Psoas muscle (tissue), 8 donors: ENCODE measurements around the gene ZNF236. TPM values are rescaled to one million over a fixed set of nuclear protein-coding genes. Genes with fewer than 3 reads are reported as not detected.
A peak's percentile ranks its signal among the peaks of the same experiment; 100 is the strongest.

Experiments used
- ATAC-seq, 4 donors: fragments of 200-7000 bp; cut with Tn5 transposase; one replicate each; pipeline ENCODE4 v1.9.1; 2020; ENCODE audit warnings: moderate library complexity in 3 of 4, mild to moderate bottlenecking in 2 of 4
- DNase-seq, 2 donors: peaks; one replicate each; pipeline ENCODE4 v3.0.0-alpha.2; 2020
- H3K27ac ChIP-seq: fragments of 200-600 bp; one replicate; pipeline ENCODE4 v1.8.0; 2022
- H3K27me3 ChIP-seq, 3 donors: fragments of 200-600 bp in 1 of 3; one replicate each; pipeline versions ENCODE4 v1.6.1 to v1.8.0; 2013 to 2022; ENCODE audit warnings: low read length in 2 of 3, mild to moderate bottlenecking in 2 of 3, moderate library complexity in 1 of 3; ENCODE audit not compliant: insufficient read depth in 3 of 3
- H3K36me3 ChIP-seq, 2 donors: fragments of 200-600 bp in 1 of 2; one replicate each; pipeline versions ENCODE4 v1.6.1 to v1.8.0; 2013 to 2022; ENCODE audit warnings: low read depth in 1 of 2, mild to moderate bottlenecking in 1 of 2, moderate library complexity in 1 of 2; ENCODE audit not compliant: insufficient read depth in 1 of 2
- H3K4me1 ChIP-seq: fragments of 200-600 bp; one replicate; pipeline ENCODE4 v1.8.0; 2022
- H3K4me3 ChIP-seq: fragments of 200-600 bp; one replicate; pipeline ENCODE4 v1.8.0; 2022; ENCODE audit warnings: mild to moderate bottlenecking
- H3K9me3 ChIP-seq: fragments of 200-600 bp; one replicate; pipeline ENCODE4 v1.8.0; 2022
- CTCF ChIP-seq: fragments of 200-600 bp; IDR thresholded peaks from one replicate; pipeline ENCODE4 v1.8.0; 2022; ENCODE audit warnings: antibody characterized with exemption
- WGBS, 3 donors: extraction: QIAGEN DNeasy Blood & Tissue Kit; methylation state at CpG; one replicate each; pipeline versions ENCODE4 v1.1.6 to v1.1.7; 2013; 5-methylcytosine and 5-hydroxymethylcytosine counted together
- intact Hi-C, 2 donors: fragments of 100-400 bp; cut with DNase I; formaldehyde crosslinking; loops; one replicate each; pipeline versions ENCODE4 v1.11.0 to v1.14.2; 2022
- polyA plus RNA-seq, 3 donors: library from polyadenylated mRNA; stranded (reverse); fragments of 200-250 nt; gene quantifications; one replicate each; pipeline ENCODE4 v1.2.3, GENCODE V29; 2013
- total RNA-seq, 4 donors: library from RNA; stranded (reverse); fragmentation: NEBNext Ultra II Directional in 2 of 4; extraction: Animal tissue kit (Norgen Biotek cat#: 25700) in 2 of 4; gene quantifications; one replicate each; pipeline versions ENCODE4 v1.2.1 to v1.2.4, GENCODE V29; 2021 to 2023
- donor health status: healthy with polysubstance abuse.
- donor health status: DM: no; HTN: no; CAD: no; lungs with moderate emphysema.
- donor health status: Bipolar disorder and iron deficiency.
- donor health status: healthy.
- donor health status: DM: yes; HTN: yes; CAD: no.
- donor health status: DM: no; HTN: no; CAD: no.
- donor health status: DM: no; HTN: no; CAD: no.
- donor health status: DM: yes; HTN: yes; CAD: no.

The ZNF236 gene
- total and polyA plus RNA-seq, 7 donors: 0.76 to 9.4 (median 7.5) TPM

- ATAC-seq (no peak), DNase-seq (no peak)
- peak; percentile 9 for TF ChIP-seq CTCF
- H3K27ac ChIP-seq: no peak overlapping the region
- no peaks in the 10 kb centered on the region for H3K27me3 ChIP-seq
- 73 to 82% (median 79%) methylated on average over 3 of the region's 3 CpGs for WGBS, 3 donors
- intact Hi-C loops: loop anchor here in 1 of 2 donors (10.0 kb wide), 1 partner anchor 291 kb away; no protein-coding TSS in a partner anchor
- no peak overlapping the region for H3K4me3 ChIP-seq
- no peaks in the 10 kb centered on the region for H3K9me3 ChIP-seq
- H3K4me1 ChIP-seq: peaks cover 5% of the 10 kb centered on the region
- H3K36me3 ChIP-seq: peaks cover 0 to 87% of the 10 kb centered on the region in 2 donors
These were observed 101.2 kb downstream of the ZNF236 start for GRCh38 chr18:76923485-76924085.

- ATAC-seq (no peak), DNase-seq (no peak)
- intact Hi-C loops: loop anchor here (5.0 to 10.0 kb wide), 2 partner anchors 57 to 289 kb away; no protein-coding TSS in a partner anchor
- Histone ChIP-seq H3K27ac (no peak overlapping the region), H3K36me3 (peaks cover 0 to 85% of the 10 kb centered on the region in 2 donors), H3K9me3 (no peaks in the 10 kb centered on the region), H3K4me1 (peaks cover 5% of the 10 kb centered on the region), H3K4me3 (no peak overlapping the region), H3K27me3 (no peaks in the 10 kb centered on the region)
- no peak for TF ChIP-seq CTCF
- 86 to 90% (median 88%) methylated on average over 8 of the region's 8 CpGs for WGBS, 3 donors
These were observed 103.1 kb downstream of the ZNF236 start for GRCh38 chr18:76925501-76925900.

- no peak overlapping the region for H3K4me3 ChIP-seq
- WGBS, 3 donors: 32 to 61% (median 35%) methylated on average over 6 of the region's 6 CpGs
- intact Hi-C loops: loop anchor here (5.0 to 10.0 kb wide), 2 partner anchors 55 to 288 kb away; no protein-coding TSS in a partner anchor
- ATAC-seq (peak; percentile 71 to 81 (median 76)), DNase-seq (no peak)
- H3K27me3 ChIP-seq: no peaks in the 10 kb centered on the region
- peaks cover 0 to 78% of the 10 kb centered on the region in 2 donors for H3K36me3 ChIP-seq
- H3K9me3 ChIP-seq: no peaks in the 10 kb centered on the region
- TF ChIP-seq CTCF: no peak
- H3K27ac ChIP-seq: peak overlapping the region; percentile 46
- peaks cover 14% of the 10 kb centered on the region for H3K4me1 ChIP-seq
These were observed 104.9 kb downstream of the ZNF236 start for GRCh38 chr18:76927223-76927725.

GRCh38 chr18:76928179-76928868 is 106.0 kb downstream of the ZNF236 start:
- H3K9me3 ChIP-seq: no peaks in the 10 kb centered on the region
- TF ChIP-seq CTCF: no peak
- H3K27me3 ChIP-seq: no peaks in the 10 kb centered on the region
- intact Hi-C loops: loop anchor here (5.0 to 10.0 kb wide), 2 partner anchors 54 to 286 kb away; no protein-coding TSS in a partner anchor
- H3K4me1 ChIP-seq: peaks cover 22% of the 10 kb centered on the region
- WGBS, 3 donors: 93 to 94% (median 93%) methylated on average over 9 of the region's 9 CpGs
- H3K36me3 ChIP-seq: peaks cover 0 to 71% of the 10 kb centered on the region in 2 donors
- H3K4me3 ChIP-seq: no peak overlapping the region
- H3K27ac ChIP-seq: no peak overlapping the region
- DNase-seq (no peak), ATAC-seq (no peak)
